ENCODE measurements around the gene F12.

- TF ChIP-seq EZH2phosphoT487 (IDR thresholded peaks at IDR 0.05; ENCODE audit: insufficient read depth, low read depth): no peak
- TF ChIP-seq EZH2 (IDR thresholded peaks at IDR 0.05; ENCODE audit: insufficient read depth, poor library complexity, severe bottlenecking): no peak
These were observed 45.8 kb downstream of the F12 start for GRCh38 chr5:177363565-177363964.

All from GM23248 (cell line).